ENCODE measurements around the gene INPP5K.

The INPP5K gene

DNA sequence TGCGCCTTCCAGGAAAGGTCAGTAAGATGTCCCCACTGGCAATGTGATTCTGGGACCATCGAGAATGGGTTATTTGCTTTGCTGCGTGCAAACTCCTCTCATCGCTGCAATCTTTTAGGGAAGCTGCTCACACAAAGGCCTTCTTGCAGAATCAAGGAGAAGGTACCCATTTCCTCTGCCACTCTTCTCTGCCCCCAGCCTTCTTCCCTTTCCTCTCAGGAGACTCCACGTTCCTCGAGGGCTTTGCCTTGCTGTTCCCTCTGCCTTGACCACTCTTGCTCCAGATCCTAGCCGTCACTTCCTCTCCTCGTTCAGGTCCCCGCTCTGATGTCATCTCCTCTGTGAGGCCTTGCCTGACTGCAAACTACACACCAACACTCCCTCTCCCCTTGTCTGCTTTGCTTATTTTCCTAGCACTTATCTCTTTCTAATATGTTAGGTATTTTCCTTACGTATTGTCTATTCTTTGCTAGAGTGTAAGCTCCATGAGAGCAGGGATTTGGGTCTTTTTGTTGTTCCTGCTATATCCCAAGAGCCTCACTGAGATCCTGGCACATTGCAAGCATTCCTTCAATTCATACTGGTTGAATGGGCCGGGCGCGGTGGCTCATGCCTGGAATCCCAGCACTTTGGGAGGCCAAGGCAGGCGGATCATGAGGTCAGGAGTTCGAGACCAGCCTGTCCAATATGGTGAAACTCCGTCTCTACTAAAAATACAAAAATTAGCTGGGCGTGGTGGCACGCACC, 55.0 kb downstream of the INPP5K start:
- no peaks in the 10 kb centered on the region for H3K27me3 ChIP-seq (ENCODE audit: insufficient read depth, poor library complexity, severe bottlenecking)
- DNase-seq (ENCODE audit: low spot score): no peak
- no peak for ATAC-seq (ENCODE audit: low read depth)
- H3K27ac ChIP-seq (ENCODE audit: poor library complexity, severe bottlenecking): no peak overlapping the region
- TF ChIP-seq CTCF (IDR thresholded peaks at IDR 0.05; ENCODE audit: poor library complexity, severe bottlenecking): no peak
- H3K4me3 ChIP-seq (ENCODE audit: severe bottlenecking): no peak overlapping the region
- no peaks in the 10 kb centered on the region for H3K9me3 ChIP-seq (ENCODE audit: severe bottlenecking)
- no peaks in the 10 kb centered on the region for H3K36me3 ChIP-seq (ENCODE audit: low read depth)
- peaks cover 7% of the 10 kb centered on the region for H3K4me1 ChIP-seq (ENCODE audit: insufficient read depth, poor library complexity, severe bottlenecking)

DNA sequence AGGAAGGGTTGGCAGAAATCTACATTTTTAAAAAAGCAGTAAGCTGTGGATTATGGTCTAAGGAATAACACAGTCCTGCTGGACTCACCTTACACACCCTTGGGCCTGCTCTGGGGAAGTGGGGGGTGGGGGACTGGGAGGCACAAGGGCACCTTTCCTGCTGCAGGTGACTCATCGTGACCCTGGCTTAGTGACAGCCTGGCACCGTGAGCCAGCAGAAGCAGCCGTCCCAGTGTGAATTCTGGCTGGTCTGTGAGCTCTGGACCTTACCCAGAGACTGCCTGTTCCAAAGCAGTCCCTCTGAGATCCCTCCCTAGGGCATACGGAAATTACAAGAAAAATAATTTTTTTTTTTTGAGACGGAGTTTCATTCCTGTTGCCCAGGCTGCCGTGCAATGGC, 56.2 kb downstream of the INPP5K start:
- H3K9me3 ChIP-seq (ENCODE audit: severe bottlenecking): no peaks in the 10 kb centered on the region
- peak overlapping the region; percentile 33 for H3K27ac ChIP-seq (ENCODE audit: poor library complexity, severe bottlenecking)
- no peak overlapping the region for H3K4me3 ChIP-seq (ENCODE audit: severe bottlenecking)
- H3K27me3 ChIP-seq (ENCODE audit: insufficient read depth, poor library complexity, severe bottlenecking): no peaks in the 10 kb centered on the region
- DNase-seq (ENCODE audit: low spot score): no peak
- peak; percentile 17; the same call in 2 of the 3 replicates for ATAC-seq (ENCODE audit: low read depth)
- no peaks in the 10 kb centered on the region for H3K36me3 ChIP-seq (ENCODE audit: low read depth)
- peaks cover 7% of the 10 kb centered on the region for H3K4me1 ChIP-seq (ENCODE audit: insufficient read depth, poor library complexity, severe bottlenecking)
- no peak for TF ChIP-seq CTCF (IDR thresholded peaks at IDR 0.05; ENCODE audit: poor library complexity, severe bottlenecking)

GRCh38 chr17:1455797-1456599, 60.4 kb downstream of the INPP5K start, which contains the start of gene CRK:
Gene CRK (minus strand): TSS chr17:1456232. CDS start chr17:1456117, 115 bp downstream.
- peak within 1 kb of the TSS; percentile 87 for H3K4me3 ChIP-seq (ENCODE audit: severe bottlenecking)
- no peaks in the 10 kb centered on the region for H3K9me3 ChIP-seq (ENCODE audit: severe bottlenecking)
- peak within 1 kb of the TSS; percentile 84 for H3K27ac ChIP-seq (ENCODE audit: poor library complexity, severe bottlenecking)
- H3K4me1 ChIP-seq (ENCODE audit: insufficient read depth, poor library complexity, severe bottlenecking): peaks cover 11% of the 10 kb centered on the region
- TF ChIP-seq CTCF (IDR thresholded peaks at IDR 0.05; ENCODE audit: poor library complexity, severe bottlenecking): no peak
- ATAC-seq (ENCODE audit: low read depth): peak; percentile 77
- H3K36me3 ChIP-seq (ENCODE audit: low read depth): peaks cover 20% of the 10 kb centered on the region; the same call in 1 of the 2 replicates
- H3K27me3 ChIP-seq (ENCODE audit: insufficient read depth, poor library complexity, severe bottlenecking): no peaks in the 10 kb centered on the region
- DNase-seq (ENCODE audit: low spot score): peak; percentile 91

DNA sequence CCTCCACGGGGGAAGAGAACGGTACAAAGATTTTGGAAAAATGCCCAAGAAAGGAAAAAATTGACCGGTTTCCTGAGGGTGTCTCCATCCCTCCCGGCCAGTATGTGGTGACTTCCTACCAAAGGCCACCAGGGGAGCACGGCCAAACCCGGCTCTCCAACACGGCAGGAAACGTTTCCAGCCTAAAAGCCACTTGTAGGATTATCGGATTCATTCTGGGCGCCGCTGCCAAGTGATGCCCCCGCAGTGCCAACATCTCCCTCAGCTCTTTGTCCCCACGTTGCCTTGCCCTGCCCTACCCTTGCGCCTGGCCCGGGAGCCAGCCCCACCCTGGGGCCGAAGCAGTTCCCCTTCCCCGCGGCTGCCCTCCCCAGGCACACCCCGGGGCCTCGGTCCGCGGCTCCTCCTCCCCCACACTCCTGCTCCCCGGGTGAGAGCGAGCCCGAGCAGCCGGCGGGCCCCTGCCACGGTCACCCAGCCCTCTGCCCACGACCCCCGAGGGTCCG, 61.1 kb downstream of the INPP5K start:
- peak; percentile 54 for ATAC-seq (ENCODE audit: low read depth)
- Histone ChIP-seq H3K27ac (ENCODE audit: poor library complexity, severe bottlenecking) (peak overlapping the region; percentile 84), H3K9me3 (ENCODE audit: severe bottlenecking) (no peaks in the 10 kb centered on the region), H3K4me1 (ENCODE audit: insufficient read depth, poor library complexity, severe bottlenecking) (peaks cover 11% of the 10 kb centered on the region), H3K27me3 (ENCODE audit: insufficient read depth, poor library complexity, severe bottlenecking) (no peaks in the 10 kb centered on the region), H3K4me3 (ENCODE audit: severe bottlenecking) (peak overlapping the region; percentile 87), H3K36me3 (ENCODE audit: low read depth) (peaks cover 23% of the 10 kb centered on the region; the same call in 1 of the 2 replicates)
- peak; percentile 50 for TF ChIP-seq CTCF (IDR thresholded peaks at IDR 0.05; ENCODE audit: poor library complexity, severe bottlenecking)
- DNase-seq (ENCODE audit: low spot score): no peak
